Measurements from ENCODE around the gene RFTN1. TPM values are rescaled to one million over a fixed set of nuclear protein-coding genes. Genes with fewer than 3 reads are reported as not detected.

The RFTN1 gene
- total and polyA plus RNA-seq, 2 donors (not counting 3 experiments of a cell fraction or from before 2014, with no cell fraction given) = 40.3 to 43.3 TPM

GRCh38 chr3:16462679-16463078, 50.8 kb downstream of the RFTN1 start:
- Histone ChIP-seq H3K36me3 (ENCODE audit: control insufficient read depth in 2 of 2, extremely low read depth in 1 of 2, insufficient read depth in 2 of 2, low read length in 2 of 2) (no peaks in the 10 kb centered on the region), H3K79me2 (ENCODE audit: control insufficient read depth, insufficient read depth, low read length) (peaks cover 4% of the 10 kb centered on the region), H3K9ac (replicated peaks; ENCODE audit: extremely low read depth, insufficient read depth, low read length) (no peak overlapping the region), H4K20me1 (replicated peaks; ENCODE audit: control insufficient read depth, extremely low read depth, insufficient read depth, low read length) (no peaks in the 10 kb centered on the region), H3K27ac (ENCODE audit: insufficient read depth, low read depth, low read length) (no peak overlapping the region), H3K4me3 (replicated peaks in 1 of 3; ENCODE audit: insufficient read depth in 1 of 3, low read depth in 1 of 3, low read length in 3 of 3) (no peak overlapping the region), H3K27me3 (ENCODE audit: control insufficient read depth in 2 of 2, insufficient read depth in 2 of 2, low read length in 2 of 2) (no peaks in the 10 kb centered on the region), H2AFZ (ENCODE audit: low read depth, low read length) (no peak overlapping the region), H3K4me1 (ENCODE audit: control insufficient read depth, extremely low read depth, insufficient read depth, low read length) (peaks cover 3% of the 10 kb centered on the region), H3K9me1 (replicated peaks; ENCODE audit: control insufficient read depth, extremely low read depth, insufficient read depth, low read length) (no peaks in the 10 kb centered on the region), H3K9me3 (replicated peaks; ENCODE audit: control insufficient read depth, insufficient read depth, low read length) (no peaks in the 10 kb centered on the region), H3K4me2 (ENCODE audit: insufficient read depth, low read length) (no peak overlapping the region)
- intact Hi-C loops (cut with micrococcal nuclease) = no loop called here
- ChIA-PET CTCF (interaction anchor here (1.5 kb wide), 1 partner anchor 32 kb away, joined by 4 read pairs; no protein-coding TSS in a partner anchor), POLR2A (no interaction called here)
- BruUV-seq (replicated peaks) = no TSS peak
- dilution Hi-C loops (cut with MboI; ENCODE audit: extremely low pct_ligation_motif_present, low sequenced_read_pairs) = no loop called here
- DNase-seq (ENCODE audit: low read depth, low spot score) (no peak), FAIRE-seq (no peak)
- TF ChIP-seq MYC (IDR thresholded peaks at IDR 0.05; ENCODE audit: low read depth, low read length) = no peak
- TF ChIP-seq POLR2A (IDR thresholded peaks at IDR 0.05; ENCODE audit: low read depth, low read length) = no peak
- TF ChIP-seq, protein P1, sequence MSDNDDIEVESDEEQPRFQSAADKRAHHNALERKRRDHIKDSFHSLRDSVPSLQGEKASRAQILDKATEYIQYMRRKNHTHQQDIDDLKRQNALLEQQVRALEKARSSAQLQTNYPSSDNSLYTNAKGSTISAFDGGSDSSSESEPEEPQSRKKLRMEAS (IDR thresholded peaks at IDR 0.05; ENCODE audit: insufficient read depth, insufficient read length) = no peak
- no peak for TF ChIP-seq JUN (IDR thresholded peaks at IDR 0.05; ENCODE audit: borderline replicate concordance, insufficient read depth, insufficient read length, low read depth)
- TF ChIP-seq GATA2 (IDR thresholded peaks at IDR 0.05; ENCODE audit: insufficient read depth, insufficient read length, low read depth, low read length) = no peak
- no peak for TF ChIP-seq EZH2 (IDR thresholded peaks at IDR 0.05; ENCODE audit: borderline replicate concordance, low read depth, low read length, severe bottlenecking)
- TF ChIP-seq POLR2AphosphoS5 (IDR thresholded peaks at IDR 0.05; ENCODE audit: insufficient read depth, low read depth, low read length) = no peak
- no peak for TF ChIP-seq FOS (IDR thresholded peaks at IDR 0.05; ENCODE audit: borderline replicate concordance, insufficient read depth, low read length)
- TF ChIP-seq, protein P2, sequence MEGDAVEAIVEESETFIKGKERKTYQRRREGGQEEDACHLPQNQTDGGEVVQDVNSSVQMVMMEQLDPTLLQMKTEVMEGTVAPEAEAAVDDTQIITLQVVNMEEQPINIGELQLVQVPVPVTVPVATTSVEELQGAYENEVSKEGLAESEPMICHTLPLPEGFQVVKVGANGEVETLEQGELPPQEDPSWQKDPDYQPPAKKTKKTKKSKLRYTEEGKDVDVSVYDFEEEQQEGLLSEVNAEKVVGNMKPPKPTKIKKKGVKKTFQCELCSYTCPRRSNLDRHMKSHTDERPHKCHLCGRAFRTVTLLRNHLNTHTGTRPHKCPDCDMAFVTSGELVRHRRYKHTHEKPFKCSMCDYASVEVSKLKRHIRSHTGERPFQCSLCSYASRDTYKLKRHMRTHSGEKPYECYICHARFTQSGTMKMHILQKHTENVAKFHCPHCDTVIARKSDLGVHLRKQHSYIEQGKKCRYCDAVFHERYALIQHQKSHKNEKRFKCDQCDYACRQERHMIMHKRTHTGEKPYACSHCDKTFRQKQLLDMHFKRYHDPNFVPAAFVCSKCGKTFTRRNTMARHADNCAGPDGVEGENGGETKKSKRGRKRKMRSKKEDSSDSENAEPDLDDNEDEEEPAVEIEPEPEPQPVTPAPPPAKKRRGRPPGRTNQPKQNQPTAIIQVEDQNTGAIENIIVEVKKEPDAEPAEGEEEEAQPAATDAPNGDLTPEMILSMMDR (IDR thresholded peaks at IDR 0.05; ENCODE audit: extremely low read depth in 1 of 2, insufficient read depth in 1 of 2, low read depth in 1 of 2, low read length in 2 of 2) = no peak
